ENCODE data around the gene BID. TPM values are rescaled to one million over a fixed set of nuclear protein-coding genes. Genes with fewer than 3 reads are reported as not detected.

The BID gene
- total and polyA plus RNA-seq, 10 of the 15 experiments (the other 5 are each of a cell fraction or from before 2014, with no cell fraction given) = 7.9 to 241 (median 136) TPM

DNA sequence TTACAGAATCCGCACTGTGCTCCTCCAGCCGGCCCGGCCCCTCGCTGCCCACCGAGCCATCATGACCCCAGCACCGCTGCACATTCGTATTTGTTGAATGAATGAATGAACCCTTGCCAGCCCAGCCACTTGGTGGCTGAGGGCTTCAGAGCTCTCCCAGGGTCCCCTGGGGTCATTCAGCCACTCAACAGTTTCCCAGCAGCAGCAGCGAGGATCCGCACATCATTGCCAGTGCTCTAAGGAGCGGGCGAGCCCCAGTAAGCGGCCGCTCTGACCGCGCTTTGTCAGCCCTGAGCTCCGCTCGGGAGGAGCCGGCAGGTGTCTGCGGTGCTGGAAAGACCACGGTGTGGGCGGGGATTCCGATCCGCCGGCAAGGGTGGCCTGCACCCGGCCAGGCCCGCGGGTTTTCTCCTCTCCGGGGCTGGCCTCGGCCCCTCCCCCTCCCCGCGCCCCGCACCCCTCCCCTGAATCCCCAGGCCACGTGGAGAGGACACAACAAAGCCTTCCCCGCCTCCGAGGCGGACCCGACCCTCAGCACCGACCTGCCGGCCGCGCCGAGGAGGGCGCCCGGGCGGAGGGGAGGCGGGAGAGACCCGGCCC lies 563 bp downstream of the BID start:
- Histone ChIP-seq H3K9ac (ENCODE audit: control insufficient read depth, insufficient read depth, low read length) (peak overlapping the region; percentile 84), H2AFZ (ENCODE audit: control insufficient read depth, low read depth, low read length) (no peak overlapping the region), H3K27ac (ENCODE audit: control insufficient read depth, insufficient read depth) (peak overlapping the region; percentile 69), H3K9me3 (replicated peaks; ENCODE audit: control insufficient read depth, insufficient read depth, low read length) (no peaks in the 10 kb centered on the region), H3K4me1 (ENCODE audit: control insufficient read depth, insufficient read depth, low read length) (peaks cover 46% of the 10 kb centered on the region), H3K79me2 (ENCODE audit: control insufficient read depth, insufficient read depth, low read length) (peaks cover 65% of the 10 kb centered on the region), H4K20me1 (ENCODE audit: control insufficient read depth, insufficient read depth) (peaks cover 12% of the 10 kb centered on the region; the same call in 1 of the 2 replicates), H3K27me3 (replicated peaks in 1 of 2; ENCODE audit: control insufficient read depth in 2 of 2, insufficient read depth in 2 of 2, low read length in 1 of 2) (no peaks in the 10 kb centered on the region), H3K4me2 (ENCODE audit: control insufficient read depth, insufficient read depth) (peak overlapping the region; percentile 70), H3K36me3 (ENCODE audit: control insufficient read depth in 2 of 2, insufficient read depth in 2 of 2, low read length in 1 of 2) (peaks cover 0 to 6% of the 10 kb centered on the region in 2 experiments; a peak in 2 of 4 replicates), H3K4me3 (peak overlapping the region; percentile 83)
- POLR2A ChIA-PET = interaction anchor here (0.6 to 3.6 kb wide), 3 partner anchors 22 to 109 kb away, joined by 3 to 32 read pairs (median 6); no protein-coding TSS in a partner anchor
- BruUV-seq (replicated peaks) = no TSS peak
- in situ Hi-C loops (cut with MboI) = no loop called here
- DNase-seq (ENCODE audit: low read depth, low spot score) (no peak), ATAC-seq (peak; percentile 49), FAIRE-seq (no peak)
- SMC1A ChIA-PET (ENCODE audit: uncharacterized antibody, unreplicated experiment) = interaction anchor here (1.1 to 2.6 kb wide), 4 partner anchors 8 to 26 kb away, joined by 3 to 10 read pairs (median 4); no protein-coding TSS in a partner anchor
- CTCF ChIA-PET = interaction anchor here (0.9 to 5.1 kb wide), 9 partner anchors 11 to 302 kb away, joined by 3 to 47 read pairs (median 7); no protein-coding TSS in a partner anchor
- RAD21 ChIA-PET (ENCODE audit: unreplicated experiment) = interaction anchor here (0.6 to 6.1 kb wide), 10 partner anchors 7 to 1923 kb away, joined by 3 to 29 read pairs (median 8); no protein-coding TSS in a partner anchor
- intact Hi-C loops (cut with micrococcal nuclease; ENCODE audit: unreplicated experiment) = loop anchor here (10.0 kb wide), 1 partner anchor 221 kb away; no protein-coding TSS in a partner anchor
- 2% methylated on average over 31 of the region's 47 CpGs for WGBS (ENCODE audit: insufficient coverage, insufficient replicate concordance, low lambda C conversion rate, missing lambda C conversion rate)
- TF ChIP-seq CREB1 (IDR thresholded peaks at IDR 0.05; ENCODE audit: low read depth) (0 out of 2 replicates have a peak, but pooled peaks have one; percentile 27), CHD4 (IDR thresholded peaks at IDR 0.05) (no peak), ATF7 (IDR thresholded peaks at IDR 0.05; ENCODE audit: low read depth) (no peak), CBX3 (IDR thresholded peaks at IDR 0.05; ENCODE audit: borderline replicate concordance, low read depth) (no peak), FOS (IDR thresholded peaks at IDR 0.05; ENCODE audit: borderline replicate concordance, extremely low read depth, insufficient read length) (no peak), EGR1 (IDR thresholded peaks at IDR 0.05; ENCODE audit: borderline replicate concordance in 1 of 2, low read depth in 2 of 2, low read length in 2 of 2) (peak in 1 of 2 experiments; percentile 60; a peak in 1 of 3 replicates), HDAC2 (IDR thresholded peaks at IDR 0.05) (no peak), KLF5 (IDR thresholded peaks at IDR 0.05; ENCODE audit: partially characterized antibody) (no peak), MYB (IDR thresholded peaks at IDR 0.05; ENCODE audit: borderline replicate concordance, low read depth, low read length) (no peak), TAF1 (IDR thresholded peaks at IDR 0.05; ENCODE audit: borderline replicate concordance, low read depth, low read length) (no peak), SUPT20H (IDR thresholded peaks at IDR 0.05; ENCODE audit: borderline replicate concordance, control insufficient read depth, low read depth, low read length) (no peak), TCF3 (IDR thresholded peaks at IDR 0.05; ENCODE audit: borderline replicate concordance, insufficient read depth, low read depth, low read length) (0 out of 2 replicates have a peak, but pooled peaks have one; percentile 34), ZNF207 (IDR thresholded peaks at IDR 0.05; ENCODE audit: borderline replicate concordance) (no peak), CBFB (IDR thresholded peaks at IDR 0.05; ENCODE audit: low read depth) (no peak; the same call in 1 of the 2 replicates), MXI1 (IDR thresholded peaks at IDR 0.05; ENCODE audit: low read depth, low read length) (peak; percentile 47; the same call in 1 of the 2 replicates), ESRRA (IDR thresholded peaks at IDR 0.05; ENCODE audit: low read length) (no peak), RAD21 (IDR thresholded peaks at IDR 0.05; ENCODE audit: insufficient read depth, low read depth, low read length) (no peak)
- TF ChIP-seq, protein P1, sequence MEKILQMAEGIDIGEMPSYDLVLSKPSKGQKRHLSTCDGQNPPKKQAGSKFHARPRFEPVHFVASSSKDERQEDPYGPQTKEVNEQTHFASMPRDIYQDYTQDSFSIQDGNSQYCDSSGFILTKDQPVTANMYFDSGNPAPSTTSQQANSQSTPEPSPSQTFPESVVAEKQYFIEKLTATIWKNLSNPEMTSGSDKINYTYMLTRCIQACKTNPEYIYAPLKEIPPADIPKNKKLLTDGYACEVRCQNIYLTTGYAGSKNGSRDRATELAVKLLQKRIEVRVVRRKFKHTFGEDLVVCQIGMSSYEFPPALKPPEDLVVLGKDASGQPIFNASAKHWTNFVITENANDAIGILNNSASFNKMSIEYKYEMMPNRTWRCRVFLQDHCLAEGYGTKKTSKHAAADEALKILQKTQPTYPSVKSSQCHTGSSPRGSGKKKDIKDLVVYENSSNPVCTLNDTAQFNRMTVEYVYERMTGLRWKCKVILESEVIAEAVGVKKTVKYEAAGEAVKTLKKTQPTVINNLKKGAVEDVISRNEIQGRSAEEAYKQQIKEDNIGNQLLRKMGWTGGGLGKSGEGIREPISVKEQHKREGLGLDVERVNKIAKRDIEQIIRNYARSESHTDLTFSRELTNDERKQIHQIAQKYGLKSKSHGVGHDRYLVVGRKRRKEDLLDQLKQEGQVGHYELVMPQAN (conservative IDR thresholded peaks at IDR 0.05) = peak; percentile 16; the same call in 1 of the 2 replicates
- TF ChIP-seq, protein P2, sequence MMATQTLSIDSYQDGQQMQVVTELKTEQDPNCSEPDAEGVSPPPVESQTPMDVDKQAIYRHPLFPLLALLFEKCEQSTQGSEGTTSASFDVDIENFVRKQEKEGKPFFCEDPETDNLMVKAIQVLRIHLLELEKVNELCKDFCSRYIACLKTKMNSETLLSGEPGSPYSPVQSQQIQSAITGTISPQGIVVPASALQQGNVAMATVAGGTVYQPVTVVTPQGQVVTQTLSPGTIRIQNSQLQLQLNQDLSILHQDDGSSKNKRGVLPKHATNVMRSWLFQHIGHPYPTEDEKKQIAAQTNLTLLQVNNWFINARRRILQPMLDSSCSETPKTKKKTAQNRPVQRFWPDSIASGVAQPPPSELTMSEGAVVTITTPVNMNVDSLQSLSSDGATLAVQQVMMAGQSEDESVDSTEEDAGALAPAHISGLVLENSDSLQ (IDR thresholded peaks at IDR 0.05) = 0 out of 2 replicates have a peak, but pooled peaks have one; percentile 10
- TF ChIP-seq, protein P3, sequence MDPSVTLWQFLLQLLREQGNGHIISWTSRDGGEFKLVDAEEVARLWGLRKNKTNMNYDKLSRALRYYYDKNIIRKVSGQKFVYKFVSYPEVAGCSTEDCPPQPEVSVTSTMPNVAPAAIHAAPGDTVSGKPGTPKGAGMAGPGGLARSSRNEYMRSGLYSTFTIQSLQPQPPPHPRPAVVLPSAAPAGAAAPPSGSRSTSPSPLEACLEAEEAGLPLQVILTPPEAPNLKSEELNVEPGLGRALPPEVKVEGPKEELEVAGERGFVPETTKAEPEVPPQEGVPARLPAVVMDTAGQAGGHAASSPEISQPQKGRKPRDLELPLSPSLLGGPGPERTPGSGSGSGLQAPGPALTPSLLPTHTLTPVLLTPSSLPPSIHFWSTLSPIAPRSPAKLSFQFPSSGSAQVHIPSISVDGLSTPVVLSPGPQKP (IDR thresholded peaks at IDR 0.05; ENCODE audit: low read depth, low read length) = no peak

All from GM12878 (cell line).